Activated effector memory CD4-positive, alpha-beta T cell treated with Interleukin-2 at 50 U/mL for 16 hours (primary cell): ENCODE data around the gene JARID2.

Experiments
- DNase-seq: peaks from one replicate; pipeline ENCODE4 v3.0.0-alpha.2; 2020

Gene JARID2

GRCh38 chr6:15427331-15428070, 181.6 kb downstream of the JARID2 start:
- DNase-seq = no peak

GRCh38 chr6:15429141-15430110, 183.6 kb downstream of the JARID2 start:
- no peak for DNase-seq

GRCh38 chr6:15430186-15430585, 184.3 kb downstream of the JARID2 start:
- no peak for DNase-seq

GRCh38 chr6:15430931-15431405, 185.1 kb downstream of the JARID2 start:
- DNase-seq = no peak

GRCh38 chr6:15431762-15432483, 186.1 kb downstream of the JARID2 start:
- DNase-seq = no peak

GRCh38 chr6:15433511-15433861, 187.6 kb downstream of the JARID2 start:
- no peak for DNase-seq

GRCh38 chr6:15434263-15434662, 188.4 kb downstream of the JARID2 start:
- DNase-seq = no peak

GRCh38 chr6:15434823-15435380, 189.0 kb downstream of the JARID2 start:
- no peak for DNase-seq

GRCh38 chr6:15435468-15435867, 189.6 kb downstream of the JARID2 start:
- no peak for DNase-seq

GRCh38 chr6:15436451-15436850, 190.6 kb downstream of the JARID2 start:
- no peak for DNase-seq

- no peak for DNase-seq
Observed at GRCh38 chr6:15437090-15437635, 191.3 kb downstream of the JARID2 start.

- DNase-seq = no peak
Observed at GRCh38 chr6:15439410-15440025, 193.6 kb downstream of the JARID2 start.

- DNase-seq = no peak
Observed at GRCh38 chr6:15440040-15440439, 194.2 kb downstream of the JARID2 start.

GRCh38 chr6:15441215-15441868, 195.5 kb downstream of the JARID2 start:
- DNase-seq = no peak

- DNase-seq = no peak
Observed at GRCh38 chr6:15441981-15442380, 196.1 kb downstream of the JARID2 start.

GRCh38 chr6:15442467-15442866, 196.6 kb downstream of the JARID2 start:
- no peak for DNase-seq

GRCh38 chr6:15443119-15443830, 197.4 kb downstream of the JARID2 start:
- no peak for DNase-seq

- DNase-seq = no peak
Observed at GRCh38 chr6:15444081-15444731, 198.3 kb downstream of the JARID2 start.

GRCh38 chr6:15444881-15445280, 199.0 kb downstream of the JARID2 start:
- no peak for DNase-seq

- DNase-seq = no peak
Observed at GRCh38 chr6:15447546-15448267, 201.8 kb downstream of the JARID2 start.
